ENCODE data around the gene AIMP1. TPM values are rescaled to one million over a fixed set of nuclear protein-coding genes. Genes with fewer than 3 reads are reported as not detected.

AIMP1 gene
- total RNA-seq, 3 donors from 2014 or later (not counting 1 experiment from before 2014, with no cell fraction given): 37.7 to 46.8 (median 40.3) TPM

DNA sequence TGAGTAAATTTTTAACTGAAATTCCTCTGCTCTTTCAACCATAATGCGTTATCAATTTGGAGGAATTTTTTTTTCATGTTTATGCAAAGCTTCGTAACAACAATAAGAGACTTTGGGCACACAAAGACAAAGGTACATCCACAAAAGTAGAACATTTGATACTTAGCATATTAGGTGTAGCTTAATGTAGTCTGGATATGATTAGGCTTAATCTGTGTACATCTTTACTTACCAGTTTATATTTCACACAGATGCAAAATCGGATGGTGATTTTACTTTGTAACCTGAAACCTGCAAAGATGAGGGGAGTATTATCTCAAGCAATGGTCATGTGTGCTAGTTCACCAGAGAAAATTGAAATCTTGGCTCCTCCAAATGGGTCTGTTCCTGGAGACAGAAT is 20.3 kb downstream of the AIMP1 start:
- H3K4me1 Mint-ChIP-seq: peaks cover 25 to 26% of the 10 kb centered on the region in 2 donors
- H3K4me3 Mint-ChIP-seq: no peak overlapping the region
- H3K9me3 Mint-ChIP-seq: peaks cover 0 to 10% of the 10 kb centered on the region in 2 donors
- H3K27ac Mint-ChIP-seq: no peak overlapping the region
- no peaks in the 10 kb centered on the region for H3K27me3 Mint-ChIP-seq (ENCODE audit: low read depth in 2 of 2)
- ATAC-seq: no peak
- Histone ChIP-seq H3K27me3 (ENCODE audit: control insufficient read depth, insufficient read depth, low read length) (no peaks in the 10 kb centered on the region), H3K4me1 (ENCODE audit: control insufficient read depth, insufficient read depth, low read length) (no peaks in the 10 kb centered on the region), H3K27ac (ENCODE audit: low read length) (no peak overlapping the region), H3K4me3 (ENCODE audit: low read length) (no peak overlapping the region), H3K36me3 (ENCODE audit: control insufficient read depth, insufficient read depth, low read length) (peaks cover 62% of the 10 kb centered on the region), H3K9me3 (ENCODE audit: control insufficient read depth, insufficient read depth, low read length) (no peaks in the 10 kb centered on the region)
- no peak for DNase-seq
- H3K36me3 Mint-ChIP-seq: peaks cover 33% of the 10 kb centered on the region
- TF ChIP-seq, protein P1, sequence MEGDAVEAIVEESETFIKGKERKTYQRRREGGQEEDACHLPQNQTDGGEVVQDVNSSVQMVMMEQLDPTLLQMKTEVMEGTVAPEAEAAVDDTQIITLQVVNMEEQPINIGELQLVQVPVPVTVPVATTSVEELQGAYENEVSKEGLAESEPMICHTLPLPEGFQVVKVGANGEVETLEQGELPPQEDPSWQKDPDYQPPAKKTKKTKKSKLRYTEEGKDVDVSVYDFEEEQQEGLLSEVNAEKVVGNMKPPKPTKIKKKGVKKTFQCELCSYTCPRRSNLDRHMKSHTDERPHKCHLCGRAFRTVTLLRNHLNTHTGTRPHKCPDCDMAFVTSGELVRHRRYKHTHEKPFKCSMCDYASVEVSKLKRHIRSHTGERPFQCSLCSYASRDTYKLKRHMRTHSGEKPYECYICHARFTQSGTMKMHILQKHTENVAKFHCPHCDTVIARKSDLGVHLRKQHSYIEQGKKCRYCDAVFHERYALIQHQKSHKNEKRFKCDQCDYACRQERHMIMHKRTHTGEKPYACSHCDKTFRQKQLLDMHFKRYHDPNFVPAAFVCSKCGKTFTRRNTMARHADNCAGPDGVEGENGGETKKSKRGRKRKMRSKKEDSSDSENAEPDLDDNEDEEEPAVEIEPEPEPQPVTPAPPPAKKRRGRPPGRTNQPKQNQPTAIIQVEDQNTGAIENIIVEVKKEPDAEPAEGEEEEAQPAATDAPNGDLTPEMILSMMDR (IDR thresholded peaks at IDR 0.05): no peak
- intact Hi-C loops (cut with micrococcal nuclease): no loop called here
- 100% methylated on average over 1 of the region's 3 CpGs for WGBS (ENCODE audit: insufficient coverage)

DNA sequence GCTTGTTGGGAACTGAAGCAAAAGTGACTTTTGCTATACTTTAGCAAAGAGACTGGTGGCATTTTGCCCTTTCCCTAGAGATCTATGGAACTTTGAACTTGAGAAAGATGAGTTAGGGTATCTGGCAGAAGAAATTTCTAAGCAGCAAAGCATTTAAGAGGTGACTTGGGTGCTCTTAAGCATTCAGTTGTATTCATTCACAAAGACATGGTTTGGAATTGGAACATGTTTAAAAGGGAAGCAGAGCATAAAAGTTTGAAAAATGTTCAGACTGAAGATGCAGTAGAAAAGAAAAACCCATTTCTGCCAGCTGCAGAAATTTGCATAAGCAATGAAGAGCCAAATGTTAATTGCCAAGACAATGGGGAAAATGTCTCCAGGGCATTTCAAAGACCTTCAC is 21.6 kb downstream of the AIMP1 start:
- TF ChIP-seq, protein P1 (IDR thresholded peaks at IDR 0.05): no peak
- Mint-ChIP-seq H3K27me3 (ENCODE audit: low read depth in 2 of 2) (no peaks in the 10 kb centered on the region), H3K4me3 (no peak overlapping the region), H3K4me1 (peaks cover 38 to 39% of the 10 kb centered on the region in 2 donors), H3K27ac (no peak overlapping the region), H3K9me3 (peaks cover 0 to 10% of the 10 kb centered on the region in 2 donors), H3K36me3 (peaks cover 33% of the 10 kb centered on the region)
- no peaks in the 10 kb centered on the region for H3K27me3 ChIP-seq (ENCODE audit: control insufficient read depth, insufficient read depth, low read length)
- DNase-seq (no peak), ATAC-seq (no peak)
- no peaks in the 10 kb centered on the region for H3K9me3 ChIP-seq (ENCODE audit: control insufficient read depth, insufficient read depth, low read length)
- no peak overlapping the region for H3K4me3 ChIP-seq (ENCODE audit: low read length)
- no peak overlapping the region for H3K27ac ChIP-seq (ENCODE audit: low read length)
- H3K36me3 ChIP-seq (ENCODE audit: control insufficient read depth, insufficient read depth, low read length): peaks cover 55% of the 10 kb centered on the region
- no peaks in the 10 kb centered on the region for H3K4me1 ChIP-seq (ENCODE audit: control insufficient read depth, insufficient read depth, low read length)
- intact Hi-C loops (cut with micrococcal nuclease): no loop called here

- no peak overlapping the region for H3K27ac Mint-ChIP-seq
- H3K36me3 ChIP-seq (ENCODE audit: control insufficient read depth, insufficient read depth, low read length): peaks cover 48% of the 10 kb centered on the region
- H3K4me1 Mint-ChIP-seq: peaks cover 41 to 42% of the 10 kb centered on the region in 2 donors
- ATAC-seq (no peak), DNase-seq (no peak)
- peaks cover 0 to 10% of the 10 kb centered on the region in 2 donors for H3K9me3 Mint-ChIP-seq
- H3K27me3 Mint-ChIP-seq (ENCODE audit: low read depth in 2 of 2): no peaks in the 10 kb centered on the region
- H3K4me3 Mint-ChIP-seq: no peak overlapping the region
- whole genome bisulfite sequencing (ENCODE audit: insufficient coverage): 96% methylated on average over 3 of the region's 3 CpGs
- TF ChIP-seq, protein P1 (IDR thresholded peaks at IDR 0.05): no peak
- peaks cover 33% of the 10 kb centered on the region for H3K36me3 Mint-ChIP-seq
- no peak overlapping the region for H3K27ac ChIP-seq (ENCODE audit: low read length)
- H3K9me3 ChIP-seq (ENCODE audit: control insufficient read depth, insufficient read depth, low read length): no peaks in the 10 kb centered on the region
- H3K4me3 ChIP-seq (ENCODE audit: low read length): no peak overlapping the region
- H3K27me3 ChIP-seq (ENCODE audit: control insufficient read depth, insufficient read depth, low read length): no peaks in the 10 kb centered on the region
- no peaks in the 10 kb centered on the region for H3K4me1 ChIP-seq (ENCODE audit: control insufficient read depth, insufficient read depth, low read length)
- intact Hi-C loops (cut with micrococcal nuclease): no loop called here
Measured at GRCh38 chr4:106338671-106339070, 22.3 kb downstream of the AIMP1 start.

- H3K4me1 Mint-ChIP-seq: peaks cover 47 to 49% of the 10 kb centered on the region in 2 donors
- H3K27ac Mint-ChIP-seq: peak overlapping the region; percentile 47 to 72
- Histone ChIP-seq H3K27ac (ENCODE audit: low read length) (no peak overlapping the region), H3K9me3 (ENCODE audit: control insufficient read depth, insufficient read depth, low read length) (no peaks in the 10 kb centered on the region), H3K4me1 (ENCODE audit: control insufficient read depth, insufficient read depth, low read length) (no peaks in the 10 kb centered on the region), H3K4me3 (ENCODE audit: low read length) (no peak overlapping the region), H3K27me3 (ENCODE audit: control insufficient read depth, insufficient read depth, low read length) (no peaks in the 10 kb centered on the region), H3K36me3 (ENCODE audit: control insufficient read depth, insufficient read depth, low read length) (peaks cover 47% of the 10 kb centered on the region)
- DNase-seq (no peak), ATAC-seq (no peak)
- peaks cover 0 to 10% of the 10 kb centered on the region in 2 donors for H3K9me3 Mint-ChIP-seq
- 100% methylated on average over 2 of the region's 4 CpGs for WGBS (ENCODE audit: insufficient coverage)
- no peak overlapping the region for H3K4me3 Mint-ChIP-seq
- no peaks in the 10 kb centered on the region for H3K27me3 Mint-ChIP-seq (ENCODE audit: low read depth in 2 of 2)
- intact Hi-C loops (cut with micrococcal nuclease): no loop called here
- TF ChIP-seq, protein P1 (IDR thresholded peaks at IDR 0.05): no peak
- peaks cover 33% of the 10 kb centered on the region for H3K36me3 Mint-ChIP-seq
Measured at GRCh38 chr4:106339431-106339830, 23.1 kb downstream of the AIMP1 start.

Data from natural killer cell (primary cell).